Psoas muscle (tissue), 8 donors: Measurements from ENCODE around the gene UBR3. TPM values are rescaled to one million over a fixed set of nuclear protein-coding genes. Genes with fewer than 3 reads are reported as not detected.
A peak's percentile ranks its signal among the peaks of the same experiment; 100 is the strongest.

Experiments used
- ATAC-seq, 4 donors: fragments of 200-7000 bp; cut with Tn5 transposase; one replicate each; pipeline ENCODE4 v1.9.1; 2020; ENCODE audit warnings: moderate library complexity in 3 of 4, mild to moderate bottlenecking in 2 of 4
- DNase-seq, 2 donors: peaks; one replicate each; pipeline ENCODE4 v3.0.0-alpha.2; 2020
- H3K27ac ChIP-seq: fragments of 200-600 bp; one replicate; pipeline ENCODE4 v1.8.0; 2022
- H3K27me3 ChIP-seq, 3 donors: fragments of 200-600 bp in 1 of 3; one replicate each; pipeline versions ENCODE4 v1.6.1 to v1.8.0; 2013 to 2022; ENCODE audit warnings: low read length in 2 of 3, mild to moderate bottlenecking in 2 of 3, moderate library complexity in 1 of 3; ENCODE audit not compliant: insufficient read depth in 3 of 3
- H3K36me3 ChIP-seq, 2 donors: fragments of 200-600 bp in 1 of 2; one replicate each; pipeline versions ENCODE4 v1.6.1 to v1.8.0; 2013 to 2022; ENCODE audit warnings: low read depth in 1 of 2, mild to moderate bottlenecking in 1 of 2, moderate library complexity in 1 of 2; ENCODE audit not compliant: insufficient read depth in 1 of 2
- H3K4me1 ChIP-seq: fragments of 200-600 bp; one replicate; pipeline ENCODE4 v1.8.0; 2022
- H3K4me3 ChIP-seq: fragments of 200-600 bp; one replicate; pipeline ENCODE4 v1.8.0; 2022; ENCODE audit warnings: mild to moderate bottlenecking
- H3K9me3 ChIP-seq: fragments of 200-600 bp; one replicate; pipeline ENCODE4 v1.8.0; 2022
- CTCF ChIP-seq: fragments of 200-600 bp; IDR thresholded peaks from one replicate; pipeline ENCODE4 v1.8.0; 2022; ENCODE audit warnings: antibody characterized with exemption
- WGBS, 3 donors: extraction: QIAGEN DNeasy Blood & Tissue Kit; methylation state at CpG; one replicate each; pipeline versions ENCODE4 v1.1.6 to v1.1.7; 2013; 5-methylcytosine and 5-hydroxymethylcytosine counted together
- intact Hi-C, 2 donors: fragments of 100-400 bp; cut with DNase I; formaldehyde crosslinking; loops; one replicate each; pipeline versions ENCODE4 v1.11.0 to v1.14.2; 2022
- polyA plus RNA-seq, 3 donors: library from polyadenylated mRNA; stranded (reverse); fragments of 200-250 nt; gene quantifications; one replicate each; pipeline ENCODE4 v1.2.3, GENCODE V29; 2013
- total RNA-seq, 4 donors: library from RNA; stranded (reverse); fragmentation: NEBNext Ultra II Directional in 2 of 4; extraction: Animal tissue kit (Norgen Biotek cat#: 25700) in 2 of 4; gene quantifications; one replicate each; pipeline versions ENCODE4 v1.2.1 to v1.2.4, GENCODE V29; 2021 to 2023
- donor health status: healthy with polysubstance abuse.
- donor health status: DM: no; HTN: no; CAD: no; lungs with moderate emphysema.
- donor health status: Bipolar disorder and iron deficiency.
- donor health status: healthy.
- donor health status: DM: yes; HTN: yes; CAD: no.
- donor health status: DM: no; HTN: no; CAD: no.
- donor health status: DM: no; HTN: no; CAD: no.
- donor health status: DM: yes; HTN: yes; CAD: no.

Gene UBR3
- total and polyA plus RNA-seq, 7 donors: 28.7 to 202 (median 160) TPM

- H3K4me1 ChIP-seq: peaks cover 6% of the 10 kb centered on the region
- ATAC-seq (peak in 3 of 4 donors; percentile 11 to 25 (median 19)), DNase-seq (no peak)
- peaks cover 0 to 16% of the 10 kb centered on the region in 2 donors for H3K36me3 ChIP-seq
- WGBS, 3 donors: 45 to 51% (median 51%) methylated on average over 2 of the region's 2 CpGs
- no peak overlapping the region for H3K4me3 ChIP-seq
- no peaks in the 10 kb centered on the region for H3K27me3 ChIP-seq
- intact Hi-C loops: no loop called here
- TF ChIP-seq CTCF: no peak
- no peaks in the 10 kb centered on the region for H3K9me3 ChIP-seq
- no peak overlapping the region for H3K27ac ChIP-seq
Observed at GRCh38 chr2:170086751-170087412, 259.6 kb downstream of the UBR3 start.

- TF ChIP-seq CTCF: no peak
- Histone ChIP-seq H3K4me3 (no peak overlapping the region), H3K4me1 (peaks cover 6% of the 10 kb centered on the region), H3K27me3 (no peaks in the 10 kb centered on the region), H3K36me3 (peaks cover 0 to 11% of the 10 kb centered on the region in 2 donors), H3K27ac (no peak overlapping the region), H3K9me3 (no peaks in the 10 kb centered on the region)
- WGBS, 3 donors: 48 to 66% (median 57%) methylated on average over 2 of the region's 2 CpGs
- ATAC-seq (peak in 3 of 4 donors; percentile 19 to 39 (median 29)), DNase-seq (no peak)
- intact Hi-C loops: no loop called here
Observed at GRCh38 chr2:170087413-170087793, 260.1 kb downstream of the UBR3 start.

GRCh38 chr2:170088776-170089175 lies 261.5 kb downstream of the UBR3 start:
- intact Hi-C loops: no loop called here
- Histone ChIP-seq H3K27me3 (no peaks in the 10 kb centered on the region), H3K9me3 (no peaks in the 10 kb centered on the region), H3K4me1 (peaks cover 6% of the 10 kb centered on the region), H3K4me3 (no peak overlapping the region), H3K36me3 (no peaks in the 10 kb centered on the region), H3K27ac (no peak overlapping the region)
- 15 to 36% (median 22%) methylated on average over 5 of the region's 5 CpGs for WGBS, 3 donors
- DNase-seq (no peak), ATAC-seq (peak in 3 of 4 donors; percentile 17 to 38 (median 28))
- no peak for TF ChIP-seq CTCF

- peaks cover 6% of the 10 kb centered on the region for H3K4me1 ChIP-seq
Observed at GRCh38 chr2:170090229-170090628, 263.0 kb downstream of the UBR3 start.

More at GRCh38 chr2:170090229-170090628, 263.0 kb downstream of the UBR3 start:
- no peak for ATAC-seq
- Histone ChIP-seq H3K4me3 (no peak overlapping the region), H3K9me3 (no peaks in the 10 kb centered on the region), H3K27me3 (no peaks in the 10 kb centered on the region), H3K27ac (no peak overlapping the region), H3K36me3 (no peaks in the 10 kb centered on the region)
- no peak for TF ChIP-seq CTCF
- intact Hi-C loops: no loop called here
- DNase-seq: no peak
